Sigmoid colon (tissue), 7 donors: Measurements from ENCODE around the gene PCDH15. TPM values are rescaled to one million over a fixed set of nuclear protein-coding genes. Genes with fewer than 3 reads are reported as not detected.
"Not testable (repeated sequence)": the region's sequence is repeated elsewhere in the genome, so short reads cannot be mapped to it uniquely, and the experiment has no call there.

Experiments
- DNase-seq: peaks from one replicate; pipeline ENCODE4 v3.0.0-alpha.2; 2019
- H3K27ac ChIP-seq, 4 donors: fragments of 200-600 bp; sonication (generic); one replicate each; pipeline ENCODE4 v1.5.1; 2016 to 2019; ENCODE audit warnings: mild to moderate bottlenecking in 1 of 4
- H3K27me3 ChIP-seq, 3 donors: fragments of 200-600 bp; sonication (generic); one replicate each; pipeline ENCODE4 v1.5.1; 2019; ENCODE audit warnings: mild to moderate bottlenecking in 1 of 3
- H3K36me3 ChIP-seq, 4 donors: fragments of 200-600 bp; sonication (generic); one replicate each; pipeline ENCODE4 v1.5.1; 2016 to 2019
- H3K4me1 ChIP-seq, 4 donors: fragments of 200-600 bp; sonication (generic); one replicate each; pipeline ENCODE4 v1.5.1; 2017 to 2019
- H3K4me3 ChIP-seq, 4 donors: fragments of 200-600 bp; sonication (generic); one replicate each; pipeline ENCODE4 v1.5.1; 2017 to 2019; ENCODE audit warnings: mild to moderate bottlenecking in 2 of 4, moderate library complexity in 1 of 4
- H3K9me3 ChIP-seq, 4 donors: fragments of 200-600 bp in 3 of 4; sonication (generic) in 3 of 4; one replicate each; pipeline versions ENCODE4 v1.5.1 to v1.6.1; 2013 to 2019
- CTCF ChIP-seq, 4 experiments: fragments of 450-650 bp in 3 of 4; fragments of 200-600 bp in 1 of 4; IDR thresholded peaks; one replicate each; pipeline ENCODE4 v1.5.1; 2016 to 2019; ENCODE audit warnings: antibody characterized with exemption in 4 of 4, mild to moderate bottlenecking in 3 of 4, moderate library complexity in 2 of 4
- EP300 ChIP-seq, 4 donors: sonication (generic); formaldehyde crosslinking; IDR thresholded peaks; one replicate each; pipeline ENCODE4 v1.6.1; 2017; ENCODE audit warnings: antibody characterized with exemption in 4 of 4
- POLR2A ChIP-seq, 2 donors: fragments of 450-650 bp; IDR thresholded peaks; one replicate each; pipeline ENCODE4 v1.6.1; 2016; ENCODE audit warnings: antibody characterized with exemption in 2 of 2, mild to moderate bottlenecking in 2 of 2, moderate library complexity in 2 of 2
- POLR2AphosphoS5 ChIP-seq, 4 donors: sonication (generic); formaldehyde crosslinking; IDR thresholded peaks; one replicate each; pipeline ENCODE4 v1.6.1; 2017; ENCODE audit warnings: antibody characterized with exemption in 4 of 4
- WGBS, 2 donors: extraction: QIAGEN DNeasy Blood & Tissue Kit; methylation state at CpG; one replicate each; pipeline ENCODE4 v1.1.7; 2013; 5-methylcytosine and 5-hydroxymethylcytosine counted together
- intact Hi-C: fragments of 100-400 bp; cut with DNase I; formaldehyde crosslinking; loops from one replicate; pipeline ENCODE4 v1.15.1; 2023
- polyA plus RNA-seq, 3 donors: library from polyadenylated mRNA; stranded (reverse); fragments of 200-250 nt; gene quantifications; one replicate each; pipeline ENCODE4 v1.2.3, GENCODE V29; 2013
- total RNA-seq, 4 donors: library from RNA; depleted of rRNA; stranded (reverse); fragments of >200 nt; gene quantifications; one replicate each; pipeline ENCODE4 v1.1.0, GENCODE V29; 2016
- donor health status: healthy with polysubstance abuse.
- donor health status: Bipolar disorder and iron deficiency.
- donor health status: healthy.

The PCDH15 gene
- total and polyA plus RNA-seq, 7 donors: 0.14 to 0.71 (median 0.16) TPM; not detected in 2

- Histone ChIP-seq H3K4me1 (no peaks in the 10 kb centered on the region), H3K27me3 (no peaks in the 10 kb centered on the region), H3K27ac (no peak overlapping the region), H3K4me3 (no peak overlapping the region), H3K36me3 (no peaks in the 10 kb centered on the region), H3K9me3 (peaks cover 0 to 4% (median 0%) of the 10 kb centered on the region in 4 donors)
- WGBS, 2 donors: 82 to 88% methylated on average over 4 of the region's 4 CpGs
- TF ChIP-seq POLR2A (IDR thresholded peaks at IDR 0.05) (no peak), CTCF (IDR thresholded peaks at IDR 0.05) (no peak), POLR2AphosphoS5 (IDR thresholded peaks at IDR 0.05) (no peak), EP300 (IDR thresholded peaks at IDR 0.05) (no peak)
- no peak for DNase-seq
- intact Hi-C loops: no loop called here
Measured at GRCh38 chr10:53952698-53953630, 848.1 kb downstream of the PCDH15 start.

GRCh38 chr10:53939654-53940053 is 861.4 kb downstream of the PCDH15 start:
- 60 to 78% methylated on average over 5 of the region's 5 CpGs for WGBS, 2 donors
- Histone ChIP-seq H3K27ac (no peak overlapping the region), H3K36me3 (no peaks in the 10 kb centered on the region), H3K9me3 (no peaks in the 10 kb centered on the region), H3K27me3 (no peaks in the 10 kb centered on the region), H3K4me1 (no peaks in the 10 kb centered on the region), H3K4me3 (no peak overlapping the region)
- no peak for DNase-seq
- TF ChIP-seq CTCF (IDR thresholded peaks at IDR 0.05) (no peak), POLR2A (IDR thresholded peaks at IDR 0.05) (no peak)
- intact Hi-C loops: no loop called here

- Histone ChIP-seq H3K27me3 (no peaks in the 10 kb centered on the region), H3K4me3 (no peak overlapping the region), H3K36me3 (no peaks in the 10 kb centered on the region), H3K4me1 (no peaks in the 10 kb centered on the region), H3K27ac (no peak overlapping the region), H3K9me3 (no peaks in the 10 kb centered on the region)
- no peak for DNase-seq
- intact Hi-C loops: no loop called here
- no peak for TF ChIP-seq POLR2AphosphoS5 (IDR thresholded peaks at IDR 0.05)
- TF ChIP-seq POLR2A (IDR thresholded peaks at IDR 0.05): no peak
- no peak for TF ChIP-seq CTCF (IDR thresholded peaks at IDR 0.05)
- no peak for TF ChIP-seq EP300 (IDR thresholded peaks at IDR 0.05)
- WGBS, 2 donors: 72 to 80% methylated on average over 3 of the region's 3 CpGs
Measured at GRCh38 chr10:53930648-53931047, 870.4 kb downstream of the PCDH15 start.

- DNase-seq, intact Hi-C loops, H3K4me3 ChIP-seq, H3K27ac ChIP-seq, H3K9me3 ChIP-seq, H3K36me3 ChIP-seq, H3K27me3 ChIP-seq, H3K4me1 ChIP-seq: not testable (repeated sequence)
- WGBS, 2 donors: 96% methylated on average over 34 of the region's 34 CpGs
Measured at GRCh38 chr10:53924051-53924700, 876.9 kb downstream of the PCDH15 start.

GRCh38 chr10:53918755-53919154 is 882.3 kb downstream of the PCDH15 start:
- H3K36me3 ChIP-seq: no peaks in the 10 kb centered on the region
- WGBS, 2 donors: 66 to 70% methylated on average over 4 of the region's 4 CpGs
- DNase-seq: no peak
- H3K4me1 ChIP-seq: no peaks in the 10 kb centered on the region
- intact Hi-C loops: no loop called here
- H3K9me3 ChIP-seq: no peaks in the 10 kb centered on the region
- H3K27me3 ChIP-seq: no peaks in the 10 kb centered on the region
- no peak overlapping the region for H3K27ac ChIP-seq
- TF ChIP-seq EP300 (IDR thresholded peaks at IDR 0.05) (no peak), CTCF (IDR thresholded peaks at IDR 0.05) (no peak), POLR2AphosphoS5 (IDR thresholded peaks at IDR 0.05) (no peak), POLR2A (IDR thresholded peaks at IDR 0.05) (no peak)
- H3K4me3 ChIP-seq: no peak overlapping the region
